Kidney (tissue), 14 donors: ENCODE measurements around the gene PKNOX2. TPM values are rescaled to one million over a fixed set of nuclear protein-coding genes. Genes with fewer than 3 reads are reported as not detected.

Source experiments
- DNase-seq, 5 donors: peaks; one replicate each; pipeline ENCODE4 v3.0.0-alpha.2; 2013 to 2020
- FAIRE-seq: peaks from 2 replicates; lab custom pipeline; 2012; peaks lifted over from hg19 to GRCh38; lab: Jason Lieb, UNC
- H3K27ac ChIP-seq, 2 donors: one replicate each; pipeline ENCODE4 v1.7.0; 2013; ENCODE audit warnings: low read depth in 2 of 2, low read length in 2 of 2, inconsistent platforms in 1 of 2
- H3K27me3 ChIP-seq: one replicate; pipeline ENCODE4 v1.7.1; 2013; ENCODE audit warnings: low read length, inconsistent platforms; ENCODE audit not compliant: control insufficient read depth, insufficient read depth
- H3K36me3 ChIP-seq, 3 donors: one replicate each; pipeline versions ENCODE4 v1.7.0 to v1.7.1; 2013; ENCODE audit warnings: low read length in 3 of 3, control low read depth in 1 of 3, inconsistent platforms in 1 of 3; ENCODE audit not compliant: insufficient read depth in 3 of 3, control insufficient read depth in 2 of 3
- H3K4me1 ChIP-seq, 3 donors: one replicate each; pipeline versions ENCODE4 v1.7.0 to v1.7.1; 2013; ENCODE audit warnings: low read length in 3 of 3, inconsistent platforms in 1 of 3, low read depth in 1 of 3; ENCODE audit not compliant: control insufficient read depth in 2 of 3, insufficient read depth in 2 of 3
- H3K4me3 ChIP-seq, 3 donors: one replicate each; pipeline versions ENCODE4 v1.7.0 to v1.8.1; 2013; ENCODE audit warnings: low read length in 3 of 3, control low read depth in 1 of 3, inconsistent platforms in 1 of 3
- H3K9ac ChIP-seq, 3 donors: one replicate each; pipeline versions ENCODE4 v1.7.0 to v1.7.1; 2013; ENCODE audit warnings: low read length in 3 of 3, control low read depth in 1 of 3, inconsistent platforms in 1 of 3
- H3K9me3 ChIP-seq, 3 donors: one replicate each; pipeline versions ENCODE4 v1.7.0 to v1.7.1; 2013; ENCODE audit warnings: low read length in 3 of 3, control low read depth in 1 of 3, inconsistent platforms in 1 of 3; ENCODE audit not compliant: control insufficient read depth in 2 of 3, insufficient read depth in 1 of 3
- CTCF ChIP-seq: IDR thresholded peaks from 3 replicates; pipeline ENCODE4 v1.5.1; 2012; ENCODE audit warnings: mild to moderate bottlenecking, moderate library complexity, borderline replicate concordance; ENCODE audit not compliant: insufficient read depth; ENCODE audit errors: extremely low read depth
- intact Hi-C: fragments of 100-400 bp; cut with DNase I; formaldehyde crosslinking; loops from one replicate; pipeline ENCODE4 v1.11.1; 2022
- polyA plus RNA-seq: library from polyadenylated mRNA; stranded (reverse); fragments of 350-450 nt; fragmentation: Illumina TruSeq; extraction: RNeasy Lipid Tissue Mini Kit (QIAGEN cat#74804); gene quantifications from one replicate; pipeline ENCODE4 v1.2.3, GENCODE V29; 2014; ENCODE audit warnings: low read depth, low replicate concordance; ENCODE audit not compliant: insufficient read depth
- total RNA-seq: library from RNA; stranded (reverse); fragmentation: NEBNext Ultra II Directional; extraction: Animal tissue kit (Norgen Biotek cat#: 25700); gene quantifications from one replicate; pipeline ENCODE4 v1.2.1, GENCODE V29; 2021
- donor health status: control.
- donor health status: control.
- donor health status: control.
- donor health status: control.
- donor health status: control.
- donor health status: DM: yes; HTN: yes; CAD: no.
- donor health status: Normal renal cell carcinoma (clear cell type).

PKNOX2 gene
- total and polyA plus RNA-seq, 2 donors from 2014 or later, result 1.5 to 6.0 TPM

GRCh38 chr11:125271483-125272091 lies 107.0 kb downstream of the PKNOX2 start:
- no peaks in the 10 kb centered on the region for H3K4me1 ChIP-seq
- no peak for TF ChIP-seq CTCF
- DNase-seq, result no peak

GRCh38 chr11:125272092-125272491 lies 107.5 kb downstream of the PKNOX2 start:
- no peaks in the 10 kb centered on the region for H3K27me3 ChIP-seq
- FAIRE-seq, result no peak
- intact Hi-C loops, result no loop called here
- DNase-seq, result no peak
- H3K4me1 ChIP-seq, result no peaks in the 10 kb centered on the region
- H3K9ac ChIP-seq, result no peak overlapping the region
- H3K9me3 ChIP-seq, result no peaks in the 10 kb centered on the region
- no peak overlapping the region for H3K4me3 ChIP-seq
- no peaks in the 10 kb centered on the region for H3K36me3 ChIP-seq
- no peak overlapping the region for H3K27ac ChIP-seq
- no peak for TF ChIP-seq CTCF

More at GRCh38 chr11:125271483-125272091, 107.0 kb downstream of the PKNOX2 start:
- Histone ChIP-seq H3K27ac (no peak overlapping the region), H3K27me3 (no peaks in the 10 kb centered on the region), H3K36me3 (no peaks in the 10 kb centered on the region), H3K9ac (no peak overlapping the region), H3K4me3 (no peak overlapping the region), H3K9me3 (no peaks in the 10 kb centered on the region)
- FAIRE-seq, result no peak
- intact Hi-C loops, result no loop called here

GRCh38 chr11:125272821-125273220 lies 108.3 kb downstream of the PKNOX2 start:
- Histone ChIP-seq H3K27me3 (no peaks in the 10 kb centered on the region), H3K9me3 (no peaks in the 10 kb centered on the region), H3K9ac (no peak overlapping the region), H3K4me1 (no peaks in the 10 kb centered on the region), H3K4me3 (no peak overlapping the region), H3K27ac (no peak overlapping the region), H3K36me3 (no peaks in the 10 kb centered on the region)
- DNase-seq (no peak), FAIRE-seq (no peak)
- intact Hi-C loops, result no loop called here
- TF ChIP-seq CTCF, result no peak
